IMR-90 (cell line): ENCODE data around the gene ZCWPW1.

Experiments used
- CHD1 ChIP-seq: IDR thresholded peaks from 2 replicates; pipeline ENCODE4 v1.6.1; 2012; ENCODE audit warnings: low read depth, low read length, improper control_type of control experiment
- FOS ChIP-seq: fragments of 150-350 bp; IDR thresholded peaks from 2 replicates; pipeline ENCODE4 v1.6.1; 2016; ENCODE audit warnings: low read depth, low read length
- MAZ ChIP-seq: IDR thresholded peaks from 2 replicates; pipeline ENCODE4 v1.6.1; 2012; ENCODE audit warnings: low read depth, mild to moderate bottlenecking, low read length, improper control_type of control experiment, moderate library complexity, borderline replicate concordance
- MXI1 ChIP-seq: IDR thresholded peaks from 2 replicates; pipeline ENCODE4 v1.6.1; 2012; ENCODE audit warnings: low read depth, mild to moderate bottlenecking, low read length, moderate library complexity, borderline replicate concordance
- POLR2A ChIP-seq: IDR thresholded peaks from 2 replicates; pipeline ENCODE4 v1.6.1; 2012; ENCODE audit warnings: mild to moderate bottlenecking, low read depth, low read length
- RAD21 ChIP-seq: IDR thresholded peaks from 2 replicates; pipeline ENCODE4 v1.6.1; 2012; ENCODE audit warnings: low read length, improper control_type of control experiment
- RFX5 ChIP-seq: IDR thresholded peaks from 2 replicates; pipeline ENCODE4 v1.8.0; 2012; ENCODE audit warnings: low read depth, mild to moderate bottlenecking, low read length, moderate library complexity
- TF ChIP-seq, protein P1 (sequence below): conservative IDR thresholded peaks from 2 replicates; pipeline ENCODE4 v1.5.1; 2012; ENCODE audit warnings: mild to moderate bottlenecking, low read depth, low read length, improper control_type of control experiment
- TF ChIP-seq, protein P2 (sequence below): fragments of 150-350 bp; IDR thresholded peaks from 2 replicates; pipeline ENCODE4 v1.6.1; 2017; ENCODE audit warnings: mild to moderate bottlenecking, antibody characterized with exemption, low read length, low read depth
- TF ChIP-seq, protein P3 (sequence below): fragments of 150-350 bp; IDR thresholded peaks from 2 replicates; pipeline ENCODE4 v1.6.1; 2016; ENCODE audit warnings: low read depth, mild to moderate bottlenecking, low read length, moderate library complexity, borderline replicate concordance

DNA sequence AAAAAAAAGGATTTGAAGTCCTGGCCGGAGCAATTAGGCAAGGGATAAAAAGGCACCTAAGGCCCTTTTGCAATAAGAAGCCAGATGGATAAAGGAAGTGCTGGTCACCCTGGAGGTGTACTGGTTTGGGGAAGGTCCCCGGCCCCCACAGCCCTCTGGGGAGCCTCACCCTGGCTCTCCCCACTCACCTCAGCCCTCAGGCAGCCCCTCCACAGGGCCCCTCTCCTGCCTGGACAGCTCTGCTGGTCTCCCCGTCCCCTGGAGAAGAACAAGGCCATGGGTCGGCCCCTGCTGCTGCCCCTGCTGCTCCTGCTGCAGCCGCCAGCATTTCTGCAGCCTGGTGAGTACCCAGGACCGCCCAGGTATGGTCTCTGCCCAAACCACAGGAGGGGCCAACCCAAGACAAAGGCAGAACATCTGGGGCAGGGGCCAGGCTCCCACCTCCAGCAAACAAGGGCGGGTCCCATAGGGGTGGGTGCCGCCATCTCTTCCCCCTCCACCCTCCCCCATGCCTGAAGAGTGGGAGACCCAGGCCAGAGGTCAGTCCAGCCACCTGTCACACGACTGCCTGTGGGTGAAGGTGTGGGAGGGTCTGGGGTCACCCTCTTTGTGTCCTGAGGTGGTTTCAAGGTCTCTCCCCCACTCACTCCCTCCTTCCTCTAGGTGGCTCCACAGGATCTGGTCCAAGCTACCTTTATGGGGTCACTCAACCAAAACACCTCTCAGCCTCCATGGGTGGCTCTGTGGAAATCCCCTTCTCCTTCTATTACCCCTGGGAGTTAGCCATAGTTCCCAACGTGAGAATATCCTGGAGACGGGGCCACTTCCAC lies 70.3 kb downstream of the ZCWPW1 start, which contains the start of gene PILRB:
- TF ChIP-seq RAD21 (no peak), RFX5 (no peak), POLR2A (no peak), MAZ (no peak), MXI1 (no peak), CHD1 (no peak), FOS (no peak)
- TF ChIP-seq, protein P1, sequence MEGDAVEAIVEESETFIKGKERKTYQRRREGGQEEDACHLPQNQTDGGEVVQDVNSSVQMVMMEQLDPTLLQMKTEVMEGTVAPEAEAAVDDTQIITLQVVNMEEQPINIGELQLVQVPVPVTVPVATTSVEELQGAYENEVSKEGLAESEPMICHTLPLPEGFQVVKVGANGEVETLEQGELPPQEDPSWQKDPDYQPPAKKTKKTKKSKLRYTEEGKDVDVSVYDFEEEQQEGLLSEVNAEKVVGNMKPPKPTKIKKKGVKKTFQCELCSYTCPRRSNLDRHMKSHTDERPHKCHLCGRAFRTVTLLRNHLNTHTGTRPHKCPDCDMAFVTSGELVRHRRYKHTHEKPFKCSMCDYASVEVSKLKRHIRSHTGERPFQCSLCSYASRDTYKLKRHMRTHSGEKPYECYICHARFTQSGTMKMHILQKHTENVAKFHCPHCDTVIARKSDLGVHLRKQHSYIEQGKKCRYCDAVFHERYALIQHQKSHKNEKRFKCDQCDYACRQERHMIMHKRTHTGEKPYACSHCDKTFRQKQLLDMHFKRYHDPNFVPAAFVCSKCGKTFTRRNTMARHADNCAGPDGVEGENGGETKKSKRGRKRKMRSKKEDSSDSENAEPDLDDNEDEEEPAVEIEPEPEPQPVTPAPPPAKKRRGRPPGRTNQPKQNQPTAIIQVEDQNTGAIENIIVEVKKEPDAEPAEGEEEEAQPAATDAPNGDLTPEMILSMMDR, result no peak
- TF ChIP-seq, protein P2, sequence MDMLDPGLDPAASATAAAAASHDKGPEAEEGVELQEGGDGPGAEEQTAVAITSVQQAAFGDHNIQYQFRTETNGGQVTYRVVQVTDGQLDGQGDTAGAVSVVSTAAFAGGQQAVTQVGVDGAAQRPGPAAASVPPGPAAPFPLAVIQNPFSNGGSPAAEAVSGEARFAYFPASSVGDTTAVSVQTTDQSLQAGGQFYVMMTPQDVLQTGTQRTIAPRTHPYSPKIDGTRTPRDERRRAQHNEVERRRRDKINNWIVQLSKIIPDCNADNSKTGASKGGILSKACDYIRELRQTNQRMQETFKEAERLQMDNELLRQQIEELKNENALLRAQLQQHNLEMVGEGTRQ, result no peak
- TF ChIP-seq, protein P3, sequence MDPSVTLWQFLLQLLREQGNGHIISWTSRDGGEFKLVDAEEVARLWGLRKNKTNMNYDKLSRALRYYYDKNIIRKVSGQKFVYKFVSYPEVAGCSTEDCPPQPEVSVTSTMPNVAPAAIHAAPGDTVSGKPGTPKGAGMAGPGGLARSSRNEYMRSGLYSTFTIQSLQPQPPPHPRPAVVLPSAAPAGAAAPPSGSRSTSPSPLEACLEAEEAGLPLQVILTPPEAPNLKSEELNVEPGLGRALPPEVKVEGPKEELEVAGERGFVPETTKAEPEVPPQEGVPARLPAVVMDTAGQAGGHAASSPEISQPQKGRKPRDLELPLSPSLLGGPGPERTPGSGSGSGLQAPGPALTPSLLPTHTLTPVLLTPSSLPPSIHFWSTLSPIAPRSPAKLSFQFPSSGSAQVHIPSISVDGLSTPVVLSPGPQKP, result no peak
